ENCODE measurements around the gene NDUFB2. TPM values are rescaled to one million over a fixed set of nuclear protein-coding genes. Genes with fewer than 3 reads are reported as not detected.

Gene NDUFB2
- total and polyA plus RNA-seq, 9 of the 15 experiments (the other 6 are each of a cell fraction or from before 2014, with no cell fraction given), result 220 to 2,075 (median 320) TPM

- TF ChIP-seq PREB (CRISPR knock-in tag; IDR thresholded peaks at IDR 0.05), result no peak
- TF ChIP-seq SMARCA4 (IDR thresholded peaks at IDR 0.05), result no peak
Observed at GRCh38 chr7:140673063-140673773, 23.3 kb upstream of the NDUFB2 start (continued).

GRCh38 chr7:140673774-140674155 lies 22.7 kb upstream of the NDUFB2 start:
- WGBS (ENCODE audit: insufficient coverage, low coverage, missing lambda C conversion rate), result 78% methylated on average over 18 of the region's 18 CpGs
- in situ Hi-C loops (cut with MboI) (no loop called here), intact Hi-C loops (cut with micrococcal nuclease) (loop anchor here (10.0 kb wide), 2 partner anchors 311 to 861 kb away; no protein-coding TSS in a partner anchor)
- no peaks in the 10 kb centered on the region for H3K9me1 ChIP-seq (ENCODE audit: control insufficient read depth, insufficient read depth, low read length)
- H3K4me2 ChIP-seq (ENCODE audit: insufficient read depth, low read length), result peak overlapping the region; percentile 74
- POLR2A ChIA-PET, result interaction anchor here (0.6 to 1.1 kb wide), 3 partner anchors 21 to 373 kb away, joined by 3 to 4 read pairs (median 3); no protein-coding TSS in a partner anchor
- no peak for FAIRE-seq
- H4K20me1 ChIP-seq (replicated peaks; ENCODE audit: control insufficient read depth, insufficient read depth, low read length), result no peaks in the 10 kb centered on the region
- H3K9me3 ChIP-seq (replicated peaks; ENCODE audit: control insufficient read depth, insufficient read depth, low read depth, low read length), result no peaks in the 10 kb centered on the region
- H2AFZ ChIP-seq (ENCODE audit: low read depth, low read length), result peak overlapping the region; percentile 88
- no peak overlapping the region for H3K27ac ChIP-seq (ENCODE audit: extremely low read depth, low read depth, low read length)
- BruUV-seq (replicated peaks), result no TSS peak
- no peaks in the 10 kb centered on the region for H3K36me3 ChIP-seq (ENCODE audit: control insufficient read depth, insufficient read depth, low read length)
- no peaks in the 10 kb centered on the region for H3K27me3 ChIP-seq (ENCODE audit: control insufficient read depth in 2 of 2, insufficient read depth in 2 of 2, low read length in 2 of 2)
- no peak for DNase-seq (ENCODE audit: extremely low read depth in 1 of 4, low spot score in 3 of 4)
- CTCF ChIA-PET (ENCODE audit: low intra/inter-chr PET ratio), result no interaction called here
- ATAC-seq, result no peak
- no peaks in the 10 kb centered on the region for H3K79me2 ChIP-seq (ENCODE audit: control insufficient read depth, insufficient read depth, low read length)
- peak overlapping the region; percentile 77; the same call in 1 of the 2 replicates for H3K4me3 ChIP-seq
- peak overlapping the region; percentile 61 to 95; a peak in 3 of 4 replicates for H3K9ac ChIP-seq (ENCODE audit: insufficient read depth in 1 of 2, low read depth in 2 of 2, low read length in 2 of 2)
- peaks cover 24 to 40% of the 10 kb centered on the region in 2 experiments; a peak in 4 of 5 replicates for H3K4me1 ChIP-seq (replicated peaks in 1 of 2; ENCODE audit: control insufficient read depth in 2 of 2, insufficient read depth in 2 of 2, low read length in 2 of 2)
- 0 out of 2 replicates have a peak, but pooled peaks have one; percentile 42 for TF ChIP-seq ZNF282 (CRISPR knock-in tag; IDR thresholded peaks at IDR 0.05)
- TF ChIP-seq ATF1 (CRISPR knock-in tag; IDR thresholded peaks at IDR 0.05), result no peak
- no peak for TF ChIP-seq ATF1 (tag; IDR thresholded peaks at IDR 0.05)
- TF ChIP-seq STAG1 (CRISPR knock-in tag; IDR thresholded peaks at IDR 0.05; ENCODE audit: borderline replicate concordance), result 0 out of 2 replicates have a peak, but pooled peaks have one; percentile 35
- TF ChIP-seq DACH1 (IDR thresholded peaks at IDR 0.05; ENCODE audit: partially characterized antibody), result no peak
- TF ChIP-seq IFI16 (CRISPR knock-in tag; IDR thresholded peaks at IDR 0.05), result no peak
- 0 out of 4 replicates have a peak, but pooled peaks of 1 of the 2 experiments have one; percentile 17 for TF ChIP-seq NRF1 (conservative IDR thresholded peaks at IDR 0.05 in 1 of 2, IDR thresholded peaks at IDR 0.05 in 1 of 2)
- TF ChIP-seq ZNF274 (IDR thresholded peaks at IDR 0.05; ENCODE audit: borderline replicate concordance, low read depth, low read length), result no peak
- no peak for TF ChIP-seq ZNF395 (CRISPR knock-in tag; IDR thresholded peaks at IDR 0.05)
- TF ChIP-seq KAT8 (IDR thresholded peaks at IDR 0.05; ENCODE audit: low read depth), result no peak
- no peak for TF ChIP-seq ZNF143 (CRISPR knock-in tag; IDR thresholded peaks at IDR 0.05)
- no peak for TF ChIP-seq ZBTB8A (IDR thresholded peaks at IDR 0.05; ENCODE audit: partially characterized antibody)
- TF ChIP-seq, protein P1, sequence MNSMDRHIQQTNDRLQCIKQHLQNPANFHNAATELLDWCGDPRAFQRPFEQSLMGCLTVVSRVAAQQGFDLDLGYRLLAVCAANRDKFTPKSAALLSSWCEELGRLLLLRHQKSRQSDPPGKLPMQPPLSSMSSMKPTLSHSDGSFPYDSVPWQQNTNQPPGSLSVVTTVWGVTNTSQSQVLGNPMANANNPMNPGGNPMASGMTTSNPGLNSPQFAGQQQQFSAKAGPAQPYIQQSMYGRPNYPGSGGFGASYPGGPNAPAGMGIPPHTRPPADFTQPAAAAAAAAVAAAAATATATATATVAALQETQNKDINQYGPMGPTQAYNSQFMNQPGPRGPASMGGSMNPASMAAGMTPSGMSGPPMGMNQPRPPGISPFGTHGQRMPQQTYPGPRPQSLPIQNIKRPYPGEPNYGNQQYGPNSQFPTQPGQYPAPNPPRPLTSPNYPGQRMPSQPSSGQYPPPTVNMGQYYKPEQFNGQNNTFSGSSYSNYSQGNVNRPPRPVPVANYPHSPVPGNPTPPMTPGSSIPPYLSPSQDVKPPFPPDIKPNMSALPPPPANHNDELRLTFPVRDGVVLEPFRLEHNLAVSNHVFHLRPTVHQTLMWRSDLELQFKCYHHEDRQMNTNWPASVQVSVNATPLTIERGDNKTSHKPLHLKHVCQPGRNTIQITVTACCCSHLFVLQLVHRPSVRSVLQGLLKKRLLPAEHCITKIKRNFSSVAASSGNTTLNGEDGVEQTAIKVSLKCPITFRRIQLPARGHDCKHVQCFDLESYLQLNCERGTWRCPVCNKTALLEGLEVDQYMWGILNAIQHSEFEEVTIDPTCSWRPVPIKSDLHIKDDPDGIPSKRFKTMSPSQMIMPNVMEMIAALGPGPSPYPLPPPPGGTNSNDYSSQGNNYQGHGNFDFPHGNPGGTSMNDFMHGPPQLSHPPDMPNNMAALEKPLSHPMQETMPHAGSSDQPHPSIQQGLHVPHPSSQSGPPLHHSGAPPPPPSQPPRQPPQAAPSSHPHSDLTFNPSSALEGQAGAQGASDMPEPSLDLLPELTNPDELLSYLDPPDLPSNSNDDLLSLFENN (IDR thresholded peaks at IDR 0.05; ENCODE audit: low read depth in 2 of 2, low read length in 2 of 2), result no peak

All from K562 (cell line).